RWPE2 (cell line): Measurements from ENCODE around the gene GRAMD2B.

ENCODE experiments used
- ATAC-seq: fragments of 200-7000 bp; cut with Tn5 transposase; 3 replicates; pipeline ENCODE4 v1.9.1; 2021; ENCODE audit warnings: low read depth
- DNase-seq: peaks from one replicate; pipeline ENCODE4 v3.0.0-alpha.2; 2020; ENCODE audit warnings: low spot score
- H3K27ac ChIP-seq: fragments of 450-650 bp; 2 replicates; pipeline ENCODE4 v1.5.1; 2017; ENCODE audit warnings: mild to moderate bottlenecking; ENCODE audit not compliant: poor library complexity, severe bottlenecking
- H3K27me3 ChIP-seq: fragments of 250-450 bp; sonication (Bioruptor Pico); 2 replicates; pipeline ENCODE4 v1.5.1; 2021; ENCODE audit warnings: mild to moderate bottlenecking, moderate library complexity; ENCODE audit not compliant: insufficient read depth, poor library complexity, severe bottlenecking
- H3K36me3 ChIP-seq: fragments of 250-450 bp; sonication (Bioruptor Pico); 2 replicates; pipeline ENCODE4 v1.5.1; 2020; ENCODE audit warnings: low read depth, mild to moderate bottlenecking, moderate library complexity
- H3K4me1 ChIP-seq: fragments of 250-450 bp; sonication (Bioruptor Pico); 2 replicates; pipeline ENCODE4 v1.5.1; 2021; ENCODE audit warnings: mild to moderate bottlenecking, moderate library complexity; ENCODE audit not compliant: insufficient read depth, poor library complexity, severe bottlenecking
- H3K4me3 ChIP-seq: fragments of 250-450 bp; sonication (Bioruptor Pico); 2 replicates; pipeline ENCODE4 v1.5.1; 2021; ENCODE audit warnings: mild to moderate bottlenecking, moderate library complexity; ENCODE audit not compliant: severe bottlenecking
- H3K9me3 ChIP-seq: fragments of 250-450 bp; sonication (Bioruptor Pico); 2 replicates; pipeline ENCODE4 v1.5.1; 2021; ENCODE audit warnings: mild to moderate bottlenecking, moderate library complexity; ENCODE audit not compliant: severe bottlenecking
- TF ChIP-seq, protein P1 (sequence below): fragments of 450-650 bp; IDR thresholded peaks from one replicate; pipeline ENCODE4 v1.5.1; 2017; ENCODE audit warnings: mild to moderate bottlenecking, moderate library complexity; ENCODE audit not compliant: poor library complexity, severe bottlenecking

The GRAMD2B gene

DNA sequence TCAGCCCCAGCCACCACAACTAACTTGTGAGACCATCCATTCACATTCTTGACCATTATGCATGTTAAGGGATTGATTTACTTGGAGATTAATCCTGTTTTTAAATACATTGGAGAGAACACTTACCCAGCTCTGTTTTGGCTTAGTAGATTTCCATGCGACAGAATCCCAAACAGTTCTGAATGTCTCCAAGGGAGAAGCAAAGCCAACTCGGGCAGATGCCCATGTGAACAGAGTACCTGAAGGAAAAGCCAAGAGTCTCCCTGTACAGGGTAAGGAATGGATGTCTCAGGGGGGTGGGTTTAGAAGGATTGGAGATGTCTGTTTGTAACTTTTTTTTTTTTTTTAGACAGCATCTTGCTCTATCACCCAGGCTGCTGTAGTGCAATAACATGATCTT is 61.0 kb downstream of the GRAMD2B start:
- TF ChIP-seq, protein P1, sequence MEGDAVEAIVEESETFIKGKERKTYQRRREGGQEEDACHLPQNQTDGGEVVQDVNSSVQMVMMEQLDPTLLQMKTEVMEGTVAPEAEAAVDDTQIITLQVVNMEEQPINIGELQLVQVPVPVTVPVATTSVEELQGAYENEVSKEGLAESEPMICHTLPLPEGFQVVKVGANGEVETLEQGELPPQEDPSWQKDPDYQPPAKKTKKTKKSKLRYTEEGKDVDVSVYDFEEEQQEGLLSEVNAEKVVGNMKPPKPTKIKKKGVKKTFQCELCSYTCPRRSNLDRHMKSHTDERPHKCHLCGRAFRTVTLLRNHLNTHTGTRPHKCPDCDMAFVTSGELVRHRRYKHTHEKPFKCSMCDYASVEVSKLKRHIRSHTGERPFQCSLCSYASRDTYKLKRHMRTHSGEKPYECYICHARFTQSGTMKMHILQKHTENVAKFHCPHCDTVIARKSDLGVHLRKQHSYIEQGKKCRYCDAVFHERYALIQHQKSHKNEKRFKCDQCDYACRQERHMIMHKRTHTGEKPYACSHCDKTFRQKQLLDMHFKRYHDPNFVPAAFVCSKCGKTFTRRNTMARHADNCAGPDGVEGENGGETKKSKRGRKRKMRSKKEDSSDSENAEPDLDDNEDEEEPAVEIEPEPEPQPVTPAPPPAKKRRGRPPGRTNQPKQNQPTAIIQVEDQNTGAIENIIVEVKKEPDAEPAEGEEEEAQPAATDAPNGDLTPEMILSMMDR: no peak
- Histone ChIP-seq H3K9me3 (no peaks in the 10 kb centered on the region), H3K36me3 (peaks cover 94% of the 10 kb centered on the region), H3K4me1 (no peaks in the 10 kb centered on the region), H3K27ac (no peak overlapping the region), H3K27me3 (no peaks in the 10 kb centered on the region), H3K4me3 (no peak overlapping the region)
- DNase-seq (no peak), ATAC-seq (no peak)

DNA sequence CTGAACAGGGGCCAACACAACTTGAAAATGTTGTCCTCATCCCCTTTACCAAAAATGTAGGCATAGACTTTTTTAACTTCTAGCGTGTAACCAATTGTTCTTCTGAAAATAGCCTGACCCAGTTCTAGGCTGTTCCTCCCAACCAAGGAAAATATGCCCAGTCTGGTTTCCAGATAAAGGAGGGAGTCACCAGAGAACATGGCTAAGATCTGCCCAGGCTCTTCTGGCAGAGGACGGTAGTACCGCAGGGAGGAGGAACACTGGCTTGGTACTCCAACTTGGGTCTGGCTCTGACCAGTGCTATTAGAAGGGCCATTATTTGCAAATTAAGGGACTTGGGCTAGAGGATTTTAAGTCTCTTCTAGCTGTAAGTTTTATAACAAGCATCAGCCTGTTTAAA is 63.1 kb downstream of the GRAMD2B start:
- Histone ChIP-seq H3K9me3 (no peaks in the 10 kb centered on the region), H3K4me1 (no peaks in the 10 kb centered on the region), H3K36me3 (peaks cover 87% of the 10 kb centered on the region), H3K4me3 (no peak overlapping the region), H3K27me3 (no peaks in the 10 kb centered on the region), H3K27ac (no peak overlapping the region)
- no peak for DNase-seq
- ATAC-seq: no peak
- TF ChIP-seq, protein P1: no peak

DNA sequence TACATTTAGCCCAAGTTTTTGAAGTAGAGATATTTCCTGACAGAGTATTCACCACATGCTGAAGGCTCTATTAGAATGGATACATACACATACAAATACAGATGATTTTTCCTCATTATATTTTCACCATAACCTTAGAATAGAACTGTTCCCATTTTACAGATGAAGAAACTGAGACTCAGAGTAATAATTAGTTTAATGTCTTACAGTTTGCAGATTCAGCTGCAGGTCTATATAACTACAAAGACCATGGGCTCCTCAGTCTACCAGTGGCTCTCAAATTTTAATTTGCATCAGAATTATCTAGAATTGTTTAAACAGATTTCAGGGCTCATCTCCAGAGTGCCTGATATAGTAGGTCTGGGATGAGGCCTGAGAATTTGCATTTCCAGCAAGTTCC is 64.4 kb downstream of the GRAMD2B start:
- Histone ChIP-seq H3K4me1 (no peaks in the 10 kb centered on the region), H3K4me3 (no peak overlapping the region), H3K27ac (no peak overlapping the region), H3K36me3 (peaks cover 83% of the 10 kb centered on the region), H3K9me3 (no peaks in the 10 kb centered on the region), H3K27me3 (no peaks in the 10 kb centered on the region)
- no peak for DNase-seq
- no peak for ATAC-seq
- TF ChIP-seq, protein P1: no peak

DNA sequence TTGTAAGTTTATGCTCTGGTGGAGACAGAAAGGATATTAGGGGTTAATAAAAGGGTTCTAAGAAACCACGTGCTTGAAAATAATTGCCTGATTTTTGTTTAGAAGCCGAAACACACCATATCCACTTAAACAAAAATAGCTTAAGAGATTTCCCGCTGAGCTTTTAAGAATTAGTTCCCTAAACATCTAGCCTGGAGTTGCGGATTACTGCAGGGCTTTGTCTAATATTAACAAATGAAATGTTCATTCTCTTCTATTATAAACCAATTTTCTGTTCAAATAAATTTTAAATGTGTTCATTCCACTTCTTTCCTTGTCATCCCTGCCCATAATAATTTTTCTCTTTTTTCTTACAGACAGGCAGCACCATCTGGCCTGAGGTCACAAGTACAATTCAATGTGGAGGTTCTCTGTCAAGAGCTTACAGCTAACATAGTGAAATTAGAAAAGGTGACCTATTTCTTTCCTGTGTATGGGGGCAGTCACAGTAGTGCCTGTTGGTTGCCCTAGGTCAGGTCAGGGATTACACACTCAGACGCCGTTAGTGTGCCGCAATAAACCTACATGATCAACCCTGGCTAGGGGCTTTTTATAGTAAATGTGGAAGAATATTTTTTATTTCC is 65.3 kb downstream of the GRAMD2B start:
- Histone ChIP-seq H3K36me3 (peaks cover 82% of the 10 kb centered on the region), H3K4me3 (no peak overlapping the region), H3K27me3 (no peaks in the 10 kb centered on the region), H3K27ac (no peak overlapping the region), H3K4me1 (no peaks in the 10 kb centered on the region), H3K9me3 (no peaks in the 10 kb centered on the region)
- DNase-seq (no peak), ATAC-seq (no peak)
- TF ChIP-seq, protein P1: no peak

DNA sequence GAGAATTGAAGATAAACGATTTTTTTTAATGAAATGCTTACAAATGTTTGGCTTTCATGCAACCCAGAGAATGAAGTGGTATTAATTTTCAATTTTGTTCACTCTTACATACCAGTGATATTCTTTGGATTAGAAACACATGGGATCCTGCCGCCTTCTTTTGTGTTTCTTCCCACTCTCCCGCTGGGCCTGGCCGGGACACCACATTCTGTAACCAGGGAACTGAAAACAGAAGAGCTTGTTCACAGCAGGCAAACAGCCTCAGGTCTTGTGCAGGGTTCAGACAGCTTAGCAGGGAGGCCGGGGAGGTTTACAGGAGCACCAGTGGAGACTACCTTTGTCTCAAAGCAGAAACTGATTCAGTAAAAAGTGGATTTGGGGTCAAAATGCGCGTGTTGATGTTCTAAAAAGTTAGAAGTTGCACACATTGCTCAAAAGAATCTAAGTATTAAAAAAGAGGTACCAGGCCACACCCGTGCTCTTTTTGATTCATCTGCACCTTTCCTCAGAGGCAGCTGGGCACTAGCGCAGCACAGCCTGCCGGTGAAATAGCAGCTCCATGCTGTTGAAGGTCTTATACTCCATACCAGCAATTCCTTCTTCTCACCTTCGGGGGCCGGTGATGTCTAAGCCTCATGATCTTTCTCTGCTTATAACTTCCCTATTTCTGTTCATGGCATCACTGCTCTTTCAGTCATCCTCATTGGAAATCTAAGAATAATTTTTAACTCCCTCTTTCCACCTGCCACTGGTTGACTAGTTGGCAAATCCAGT is 67.1 kb downstream of the GRAMD2B start:
- no peak for DNase-seq
- no peak overlapping the region for H3K4me3 ChIP-seq
- TF ChIP-seq, protein P1: peak; percentile 11
- no peak overlapping the region for H3K27ac ChIP-seq
- peaks cover 68% of the 10 kb centered on the region for H3K36me3 ChIP-seq
- peak; percentile 55; the same call in 1 of the 3 replicates for ATAC-seq
- H3K9me3 ChIP-seq: no peaks in the 10 kb centered on the region
- H3K4me1 ChIP-seq: no peaks in the 10 kb centered on the region
- H3K27me3 ChIP-seq: no peaks in the 10 kb centered on the region
